NT2/D1 (cell line): ENCODE results near the gene OXCT2.
"Not testable (repeated sequence)": the region's sequence is repeated elsewhere in the genome, so short reads cannot be mapped to it uniquely, and the experiment has no call there.

Source experiments
- SUZ12 ChIP-seq: IDR thresholded peaks from 2 replicates; pipeline ENCODE4 v1.6.1; 2011; ENCODE audit not compliant: insufficient read length, insufficient read depth; ENCODE audit errors: extremely low read depth
- YY1 ChIP-seq: IDR thresholded peaks from 2 replicates; pipeline ENCODE4 v1.6.1; 2011; ENCODE audit not compliant: insufficient read length, insufficient read depth
- ZNF274 ChIP-seq: IDR thresholded peaks from 2 replicates; pipeline ENCODE4 v1.6.1; 2011; ENCODE audit warnings: mild to moderate bottlenecking, low read depth, low read length

DNA sequence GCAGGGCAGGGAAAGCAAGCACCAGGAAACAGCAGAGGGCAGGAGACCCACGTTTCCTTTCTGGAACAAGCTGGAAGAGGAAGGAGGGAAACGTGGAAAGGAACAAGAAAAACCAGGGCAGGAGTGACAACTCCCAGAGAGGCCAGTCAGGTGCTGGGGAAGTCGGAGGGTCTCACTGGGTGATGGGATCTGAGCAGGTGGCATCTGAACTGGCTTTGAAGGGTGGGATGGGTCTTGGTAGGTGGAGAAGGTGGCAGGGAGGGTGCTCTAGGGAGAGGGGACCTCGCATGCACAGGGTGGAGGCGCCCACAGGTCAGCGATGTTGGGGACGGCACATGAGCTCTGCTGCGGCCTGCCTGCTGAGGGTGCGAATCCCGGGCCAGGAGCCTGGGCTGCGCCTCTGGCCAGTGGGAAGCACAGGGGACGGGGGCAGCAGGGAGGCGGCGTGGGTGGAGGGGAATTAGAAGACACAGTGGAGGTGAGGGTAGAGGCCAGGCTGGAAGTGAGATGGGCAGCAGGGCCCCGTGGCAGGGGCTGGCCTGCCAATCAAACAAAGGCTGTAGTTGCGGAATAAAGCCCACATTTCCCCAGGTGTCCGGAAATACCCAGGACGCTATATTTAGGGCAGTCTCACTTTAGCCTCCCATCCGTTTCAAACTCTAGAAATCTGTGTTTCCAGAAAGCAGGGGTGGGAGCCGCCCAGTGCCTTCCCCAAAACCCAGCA is 4.7 kb upstream of the OXCT2 start:
- TF ChIP-seq SUZ12, ZNF274, YY1: not testable (repeated sequence)
